Medulla oblongata (tissue), 1 donor: ENCODE measurements around the gene SPRED2.

Source experiments
- DNase-seq: peaks from one replicate; pipeline ENCODE4 v3.0.0-alpha.2; 2015; ENCODE audit errors: extremely low spot score

Gene SPRED2

GRCh38 chr2:65366595-65367125, 65.7 kb downstream of the SPRED2 start:
- no peak for DNase-seq

- no peak for DNase-seq
Measured at GRCh38 chr2:65364986-65365733, 67.2 kb downstream of the SPRED2 start.

GRCh38 chr2:65363879-65364666, 68.3 kb downstream of the SPRED2 start:
- no peak for DNase-seq

GRCh38 chr2:65361623-65362022, 70.8 kb downstream of the SPRED2 start:
- no peak for DNase-seq

- DNase-seq, result no peak
Measured at GRCh38 chr2:65360441-65360840, 72.0 kb downstream of the SPRED2 start.

GRCh38 chr2:65358678-65359400, 73.6 kb downstream of the SPRED2 start:
- no peak for DNase-seq

- DNase-seq, result no peak
Measured at GRCh38 chr2:65357959-65358294, 74.5 kb downstream of the SPRED2 start.

GRCh38 chr2:65357095-65357958, 75.1 kb downstream of the SPRED2 start:
- no peak for DNase-seq

GRCh38 chr2:65355186-65355831, 77.1 kb downstream of the SPRED2 start:
- no peak for DNase-seq

- no peak for DNase-seq
Measured at GRCh38 chr2:65354773-65355172, 77.6 kb downstream of the SPRED2 start.

GRCh38 chr2:65353927-65354326, 78.5 kb downstream of the SPRED2 start:
- DNase-seq, result no peak

GRCh38 chr2:65353046-65353445, 79.4 kb downstream of the SPRED2 start:
- DNase-seq, result no peak

GRCh38 chr2:65351948-65352595, 80.3 kb downstream of the SPRED2 start:
- no peak for DNase-seq

- DNase-seq, result no peak
Measured at GRCh38 chr2:65351234-65351947, 81.0 kb downstream of the SPRED2 start.

- no peak for DNase-seq
Measured at GRCh38 chr2:65350651-65351056, 81.7 kb downstream of the SPRED2 start.

GRCh38 chr2:65349863-65350262, 82.5 kb downstream of the SPRED2 start:
- DNase-seq, result no peak

- DNase-seq, result no peak
Measured at GRCh38 chr2:65347913-65348312, 84.5 kb downstream of the SPRED2 start.

- DNase-seq, result no peak
Measured at GRCh38 chr2:65345631-65346030, 86.8 kb downstream of the SPRED2 start.

GRCh38 chr2:65344689-65345088, 87.7 kb downstream of the SPRED2 start:
- no peak for DNase-seq

GRCh38 chr2:65344182-65344581, 88.2 kb downstream of the SPRED2 start:
- no peak for DNase-seq
